Measurements from ENCODE around the gene GBP7. TPM values are rescaled to one million over a fixed set of nuclear protein-coding genes. Genes with fewer than 3 reads are reported as not detected.

Gene GBP7
- total RNA-seq, 1 donor from 2014 or later = not detected

DNA sequence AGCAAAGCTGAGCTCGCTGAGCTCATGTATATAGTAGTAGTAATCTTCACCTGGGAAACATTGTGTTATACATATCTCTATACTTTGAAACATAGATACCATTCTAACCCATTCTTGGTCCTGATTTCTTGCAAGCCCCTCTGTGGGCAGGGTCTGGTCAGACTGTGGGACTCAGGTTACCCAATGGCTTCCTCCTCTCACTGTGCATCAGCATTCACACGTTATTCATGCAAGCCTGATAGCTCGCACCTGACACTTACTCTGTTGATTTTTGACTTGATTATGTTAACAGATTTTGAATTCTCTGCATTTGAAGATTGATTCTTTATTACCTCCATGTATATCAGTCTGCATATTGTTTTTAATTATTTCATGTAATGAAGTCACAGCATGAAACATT lies 1.3 kb downstream of the GBP7 start:
- H3K27ac ChIP-seq (ENCODE audit: low read depth, low read length) = no peak overlapping the region
- H3K36me3 ChIP-seq (ENCODE audit: insufficient read depth, low read length) = no peaks in the 10 kb centered on the region
- no peaks in the 10 kb centered on the region for H3K27me3 ChIP-seq (ENCODE audit: insufficient read depth, low read length)
- no peak for TF ChIP-seq CTCF (IDR thresholded peaks at IDR 0.05; ENCODE audit: insufficient read depth, low read depth, low read length)
- no peak for TF ChIP-seq EZH2 (IDR thresholded peaks at IDR 0.05; ENCODE audit: insufficient read depth, low read length)
- Mint-ChIP-seq H3K36me3 (ENCODE audit: low read depth, unreplicated experiment) (no peaks in the 10 kb centered on the region), H3K9me3 (ENCODE audit: unreplicated experiment) (no peaks in the 10 kb centered on the region), H3K27me3 (ENCODE audit: low read depth, unreplicated experiment) (no peaks in the 10 kb centered on the region), H3K4me1 (ENCODE audit: low read depth, unreplicated experiment) (no peaks in the 10 kb centered on the region), H3K27ac (ENCODE audit: unreplicated experiment) (no peak overlapping the region), H3K4me3 (ENCODE audit: unreplicated experiment) (no peak overlapping the region)
- H4K20me1 ChIP-seq (ENCODE audit: insufficient read depth, low read length) = no peaks in the 10 kb centered on the region
- no peak for FAIRE-seq
- no peaks in the 10 kb centered on the region for H3K4me1 ChIP-seq (ENCODE audit: insufficient read depth, low read length)
- H3K79me2 ChIP-seq (ENCODE audit: insufficient read depth, low read length) = no peaks in the 10 kb centered on the region
- no peak overlapping the region for H2AFZ ChIP-seq (ENCODE audit: low read depth, low read length)
- H3K4me3 ChIP-seq (ENCODE audit: insufficient read depth, low read depth, low read length) = no peak overlapping the region
- DNase-seq (ENCODE audit: low read depth) = no peak
- no peaks in the 10 kb centered on the region for H3K9me3 ChIP-seq (ENCODE audit: insufficient read depth, low read depth, low read length)
- H3K4me2 ChIP-seq (ENCODE audit: low read length) = no peak overlapping the region
- H3K9ac ChIP-seq (ENCODE audit: low read length) = no peak overlapping the region

GRCh38 chr1:89172468-89173143 lies 3.2 kb downstream of the GBP7 start:
- Mint-ChIP-seq H3K4me1 (ENCODE audit: low read depth, unreplicated experiment) (no peaks in the 10 kb centered on the region), H3K9me3 (ENCODE audit: unreplicated experiment) (no peaks in the 10 kb centered on the region), H3K27me3 (ENCODE audit: low read depth, unreplicated experiment) (no peaks in the 10 kb centered on the region), H3K27ac (ENCODE audit: unreplicated experiment) (no peak overlapping the region), H3K36me3 (ENCODE audit: low read depth, unreplicated experiment) (no peaks in the 10 kb centered on the region), H3K4me3 (ENCODE audit: unreplicated experiment) (no peak overlapping the region)
- H3K4me3 ChIP-seq (ENCODE audit: insufficient read depth, low read depth, low read length) = no peak overlapping the region
- H3K9ac ChIP-seq (ENCODE audit: low read length) = no peak overlapping the region
- FAIRE-seq = no peak
- H3K9me3 ChIP-seq (ENCODE audit: insufficient read depth, low read depth, low read length) = no peaks in the 10 kb centered on the region
- no peaks in the 10 kb centered on the region for H3K79me2 ChIP-seq (ENCODE audit: insufficient read depth, low read length)
- no peak for DNase-seq (ENCODE audit: low read depth)
- TF ChIP-seq EZH2 (IDR thresholded peaks at IDR 0.05; ENCODE audit: insufficient read depth, low read length) (no peak), CTCF (IDR thresholded peaks at IDR 0.05; ENCODE audit: insufficient read depth, low read depth, low read length) (no peak)
- H3K36me3 ChIP-seq (ENCODE audit: insufficient read depth, low read length) = no peaks in the 10 kb centered on the region
- H3K27me3 ChIP-seq (ENCODE audit: insufficient read depth, low read length) = no peaks in the 10 kb centered on the region
- H3K4me2 ChIP-seq (ENCODE audit: low read length) = no peak overlapping the region
- no peaks in the 10 kb centered on the region for H4K20me1 ChIP-seq (ENCODE audit: insufficient read depth, low read length)
- H3K4me1 ChIP-seq (ENCODE audit: insufficient read depth, low read length) = no peaks in the 10 kb centered on the region
- H2AFZ ChIP-seq (ENCODE audit: low read depth, low read length) = no peak overlapping the region
- no peak overlapping the region for H3K27ac ChIP-seq (ENCODE audit: low read depth, low read length)

DNA sequence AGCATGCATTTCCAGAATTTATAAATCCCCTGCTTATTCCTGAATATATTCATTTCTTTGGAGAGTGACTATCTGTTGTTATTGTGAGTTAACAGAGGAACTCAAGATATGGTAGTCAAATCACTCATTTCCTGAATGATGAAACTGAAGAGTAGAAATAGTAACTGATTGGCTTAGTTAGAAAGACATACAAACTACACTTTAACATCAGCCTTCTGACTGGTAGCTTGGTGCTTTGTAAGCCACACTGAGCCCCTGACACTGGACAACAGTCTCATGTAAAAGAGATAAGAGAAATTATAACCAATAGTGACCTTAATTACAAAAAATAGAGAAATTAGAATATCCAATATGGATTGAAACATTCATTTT lies 4.8 kb downstream of the GBP7 start:
- Mint-ChIP-seq H3K27ac (ENCODE audit: unreplicated experiment) (no peak overlapping the region), H3K4me3 (ENCODE audit: unreplicated experiment) (no peak overlapping the region), H3K27me3 (ENCODE audit: low read depth, unreplicated experiment) (no peaks in the 10 kb centered on the region), H3K36me3 (ENCODE audit: low read depth, unreplicated experiment) (no peaks in the 10 kb centered on the region), H3K4me1 (ENCODE audit: low read depth, unreplicated experiment) (no peaks in the 10 kb centered on the region), H3K9me3 (ENCODE audit: unreplicated experiment) (no peaks in the 10 kb centered on the region)
- H3K27ac ChIP-seq (ENCODE audit: low read depth, low read length) = no peak overlapping the region
- H3K27me3 ChIP-seq (ENCODE audit: insufficient read depth, low read length) = no peaks in the 10 kb centered on the region
- FAIRE-seq = no peak
- H3K79me2 ChIP-seq (ENCODE audit: insufficient read depth, low read length) = no peaks in the 10 kb centered on the region
- H2AFZ ChIP-seq (ENCODE audit: low read depth, low read length) = no peak overlapping the region
- H3K9me3 ChIP-seq (ENCODE audit: insufficient read depth, low read depth, low read length) = no peaks in the 10 kb centered on the region
- TF ChIP-seq EZH2 (IDR thresholded peaks at IDR 0.05; ENCODE audit: insufficient read depth, low read length) (no peak), CTCF (IDR thresholded peaks at IDR 0.05; ENCODE audit: insufficient read depth, low read depth, low read length) (no peak)
- no peaks in the 10 kb centered on the region for H3K4me1 ChIP-seq (ENCODE audit: insufficient read depth, low read length)
- H4K20me1 ChIP-seq (ENCODE audit: insufficient read depth, low read length) = no peaks in the 10 kb centered on the region
- no peak overlapping the region for H3K4me2 ChIP-seq (ENCODE audit: low read length)
- no peak overlapping the region for H3K9ac ChIP-seq (ENCODE audit: low read length)
- no peak for DNase-seq (ENCODE audit: low read depth)
- no peaks in the 10 kb centered on the region for H3K36me3 ChIP-seq (ENCODE audit: insufficient read depth, low read length)
- H3K4me3 ChIP-seq (ENCODE audit: insufficient read depth, low read depth, low read length) = no peak overlapping the region

Measured in astrocyte (in vitro differentiated cells and primary cell).